Fibroblast of pulmonary artery (primary cell): Measurements from ENCODE around the gene HMX2.

Source experiments
- DNase-seq: peaks from one replicate; pipeline ENCODE4 v3.0.0-alpha.2; 2010; ENCODE audit warnings: low read depth
- H3K4me3 ChIP-seq: replicated peaks from 2 replicates; pipeline ENCODE4 v1.5.1; 2011; ENCODE audit warnings: low read depth, mild to moderate bottlenecking, control low read depth, low read length, moderate library complexity
- TF ChIP-seq, protein P1 (sequence below): IDR thresholded peaks from 2 replicates; pipeline ENCODE4 v1.5.1; 2011; ENCODE audit warnings: mild to moderate bottlenecking, control low read depth, low read length, inconsistent platforms; ENCODE audit errors: missing control alignments

Gene HMX2

DNA sequence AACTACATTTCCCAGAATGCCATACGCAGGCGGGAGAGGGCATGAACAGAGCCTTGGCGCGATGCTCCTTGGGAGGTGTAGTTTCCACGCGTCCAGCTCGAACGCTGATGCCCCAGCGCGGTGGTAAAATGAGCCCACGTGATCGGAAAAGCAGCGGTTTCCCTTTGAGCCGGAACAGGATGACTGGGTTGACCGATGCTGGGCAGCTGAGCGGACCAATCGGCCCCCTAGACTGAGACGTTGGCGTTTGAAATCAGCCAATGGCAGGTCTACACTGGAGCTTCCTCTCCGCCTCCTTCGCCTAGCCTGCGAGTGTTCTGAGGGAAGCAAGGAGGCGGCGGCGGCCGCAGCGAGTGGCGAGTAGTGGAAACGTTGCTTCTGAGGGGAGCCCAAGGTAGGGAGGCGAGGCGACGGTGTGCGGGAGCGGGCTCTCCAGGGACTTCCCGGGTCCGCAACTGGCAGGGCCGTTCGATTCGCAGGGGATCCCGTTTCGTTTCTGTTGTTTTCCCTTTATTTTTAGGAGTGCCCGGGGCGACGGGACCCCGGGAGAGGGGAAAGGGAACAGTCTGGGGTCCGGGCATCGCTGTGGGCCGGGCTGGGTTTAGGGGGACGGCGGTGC is 6.3 kb downstream of the HMX2 start, which contains the start of gene BUB3:
BUB3 (plus strand) TSS at position 311 of the 619 bp plus-strand sequence. CDS start 516 bp downstream, outside the sequence.
- peak within 1 kb of the TSS; percentile 97 for H3K4me3 ChIP-seq
- TF ChIP-seq, protein P1, sequence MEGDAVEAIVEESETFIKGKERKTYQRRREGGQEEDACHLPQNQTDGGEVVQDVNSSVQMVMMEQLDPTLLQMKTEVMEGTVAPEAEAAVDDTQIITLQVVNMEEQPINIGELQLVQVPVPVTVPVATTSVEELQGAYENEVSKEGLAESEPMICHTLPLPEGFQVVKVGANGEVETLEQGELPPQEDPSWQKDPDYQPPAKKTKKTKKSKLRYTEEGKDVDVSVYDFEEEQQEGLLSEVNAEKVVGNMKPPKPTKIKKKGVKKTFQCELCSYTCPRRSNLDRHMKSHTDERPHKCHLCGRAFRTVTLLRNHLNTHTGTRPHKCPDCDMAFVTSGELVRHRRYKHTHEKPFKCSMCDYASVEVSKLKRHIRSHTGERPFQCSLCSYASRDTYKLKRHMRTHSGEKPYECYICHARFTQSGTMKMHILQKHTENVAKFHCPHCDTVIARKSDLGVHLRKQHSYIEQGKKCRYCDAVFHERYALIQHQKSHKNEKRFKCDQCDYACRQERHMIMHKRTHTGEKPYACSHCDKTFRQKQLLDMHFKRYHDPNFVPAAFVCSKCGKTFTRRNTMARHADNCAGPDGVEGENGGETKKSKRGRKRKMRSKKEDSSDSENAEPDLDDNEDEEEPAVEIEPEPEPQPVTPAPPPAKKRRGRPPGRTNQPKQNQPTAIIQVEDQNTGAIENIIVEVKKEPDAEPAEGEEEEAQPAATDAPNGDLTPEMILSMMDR, result peak; percentile 13
- DNase-seq, result peak; percentile 100

DNA sequence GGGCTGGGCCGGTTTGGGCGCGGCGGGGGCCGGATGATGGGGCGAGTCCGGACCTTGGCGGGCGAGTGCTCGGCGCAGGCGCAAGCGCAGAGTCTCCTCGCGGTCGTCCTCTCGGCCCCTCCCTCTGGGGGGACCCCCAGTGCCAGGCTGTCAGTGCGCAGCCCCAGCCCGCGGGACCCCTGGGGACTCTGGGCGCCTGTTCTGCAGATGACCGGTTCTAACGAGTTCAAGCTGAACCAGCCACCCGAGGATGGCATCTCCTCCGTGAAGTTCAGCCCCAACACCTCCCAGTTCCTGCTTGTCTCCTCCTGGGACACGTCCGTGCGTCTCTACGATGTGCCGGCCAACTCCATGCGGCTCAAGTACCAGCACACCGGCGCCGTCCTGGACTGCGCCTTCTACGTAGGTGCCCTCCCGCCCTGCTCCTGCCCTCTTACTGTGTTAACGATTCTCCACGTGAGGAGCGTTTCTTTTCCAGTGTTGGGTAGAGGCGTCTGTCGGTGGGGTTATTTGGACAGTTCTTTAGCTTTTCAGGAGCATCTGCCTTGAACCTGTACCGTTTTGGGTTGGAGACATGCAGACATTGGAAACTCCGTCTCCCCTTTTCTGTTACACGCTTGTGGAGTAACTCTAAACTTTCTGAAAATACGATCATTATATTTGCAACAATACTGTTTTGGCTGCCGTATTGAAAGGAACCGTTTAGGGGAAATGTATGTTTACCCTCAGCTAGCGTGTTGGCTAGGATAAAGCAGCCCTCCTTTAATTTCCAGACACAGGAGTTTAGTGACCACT is 7.0 kb downstream of the HMX2 start:
- peak overlapping the region; percentile 97 for H3K4me3 ChIP-seq
- DNase-seq, result peak; percentile 48
- TF ChIP-seq, protein P1, result no peak

DNA sequence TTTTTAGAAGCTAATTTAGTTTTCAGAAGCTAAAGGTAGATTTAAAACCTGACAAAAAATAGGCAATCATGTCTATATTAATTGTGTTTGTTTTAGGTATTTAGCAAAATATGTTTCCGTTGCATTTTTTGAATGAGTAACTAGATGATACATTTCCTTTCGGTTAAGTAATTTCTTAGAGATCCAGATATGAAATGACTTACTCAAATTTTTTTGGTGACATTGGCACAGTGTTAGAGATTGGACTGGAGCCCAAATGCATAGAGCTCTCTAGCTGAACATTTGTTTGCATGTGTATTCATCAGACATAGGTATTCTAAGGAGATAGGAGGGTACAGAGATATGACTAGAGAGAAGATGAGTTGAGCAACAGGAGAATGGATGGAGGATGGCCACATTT is 8.1 kb downstream of the HMX2 start:
- H3K4me3 ChIP-seq, result peak overlapping the region; percentile 97
- peak; percentile 72 for DNase-seq

DNA sequence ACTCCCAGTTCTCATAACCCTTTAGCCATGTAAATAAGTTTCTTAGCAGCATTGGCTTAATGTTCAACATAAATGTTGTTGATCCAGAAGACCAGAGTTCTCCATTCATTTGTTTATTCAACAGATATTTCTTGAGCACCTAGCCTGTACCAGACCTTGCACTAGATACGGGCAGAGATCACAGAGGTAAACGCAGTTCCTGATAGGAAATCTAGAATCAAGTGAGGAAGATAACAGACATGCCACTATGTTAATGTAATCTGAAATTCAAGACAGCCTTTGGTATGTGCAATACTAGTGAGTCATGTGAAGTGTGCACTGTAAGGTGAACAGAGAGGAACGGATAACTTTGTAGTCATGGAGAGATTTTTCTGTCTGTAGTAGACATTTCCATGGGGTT is 9.3 kb downstream of the HMX2 start:
- DNase-seq, result peak; percentile 45
- TF ChIP-seq, protein P1, result no peak
- H3K4me3 ChIP-seq, result no peak overlapping the region

More for the DNA sequence above, 8.1 kb downstream of the HMX2 start:
- TF ChIP-seq, protein P1, result no peak

DNA sequence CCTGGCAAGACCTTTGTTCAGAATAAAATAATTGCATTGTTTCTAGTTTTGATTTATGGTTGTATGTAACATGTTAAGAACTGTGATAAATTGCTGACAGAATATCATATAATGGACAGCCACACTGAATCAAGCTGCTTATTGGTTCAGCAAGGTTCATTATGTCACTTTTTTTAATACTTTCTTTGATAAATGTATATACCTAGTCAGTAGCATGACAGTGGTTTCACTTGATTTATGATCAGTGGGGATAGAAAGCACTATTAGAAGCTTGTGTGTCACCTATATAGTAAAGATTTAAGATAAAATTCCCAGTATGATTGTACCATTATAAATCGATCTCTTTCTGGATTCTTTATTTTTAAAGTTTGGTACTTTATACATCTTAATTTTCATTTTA is 10.7 kb downstream of the HMX2 start:
- H3K4me3 ChIP-seq, result no peak overlapping the region
- TF ChIP-seq, protein P1, result no peak
- no peak for DNase-seq

DNA sequence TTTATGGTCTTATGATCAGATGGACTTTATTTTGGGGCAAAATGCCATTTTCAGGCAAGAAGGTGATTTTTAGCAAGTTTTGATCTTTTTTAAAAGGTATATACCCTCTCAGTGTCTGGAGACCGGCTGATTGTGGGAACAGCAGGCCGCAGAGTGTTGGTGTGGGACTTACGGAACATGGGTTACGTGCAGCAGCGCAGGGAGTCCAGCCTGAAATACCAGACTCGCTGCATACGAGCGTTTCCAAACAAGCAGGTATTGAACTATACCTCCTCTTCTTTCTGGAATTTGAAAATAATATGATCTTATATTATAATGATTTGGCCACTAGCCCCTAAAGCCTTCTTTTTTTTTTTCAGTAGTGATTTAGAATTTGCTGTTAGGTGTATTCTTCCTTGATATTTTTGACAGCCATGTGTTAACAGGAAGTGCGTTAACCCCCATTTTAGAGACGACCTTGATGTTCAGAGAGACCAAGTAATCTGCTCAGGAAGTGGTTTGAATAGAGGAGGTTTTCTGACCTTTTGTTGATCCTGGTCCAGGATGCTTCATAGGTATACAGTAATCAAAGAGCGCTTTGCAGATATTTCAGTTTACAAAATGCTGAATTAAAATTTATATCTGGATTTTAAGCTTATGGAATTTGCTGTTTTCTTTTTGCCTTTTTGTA is 12.5 kb downstream of the HMX2 start:
- DNase-seq, result no peak
- H3K4me3 ChIP-seq, result no peak overlapping the region
- TF ChIP-seq, protein P1, result no peak
